ENCODE results near the gene POC1A. TPM values are rescaled to one million over a fixed set of nuclear protein-coding genes. Genes with fewer than 3 reads are reported as not detected.

Gene POC1A
- total and polyA plus RNA-seq, 7 donors, result 0.66 to 15.8 (median 1.7) TPM

DNA sequence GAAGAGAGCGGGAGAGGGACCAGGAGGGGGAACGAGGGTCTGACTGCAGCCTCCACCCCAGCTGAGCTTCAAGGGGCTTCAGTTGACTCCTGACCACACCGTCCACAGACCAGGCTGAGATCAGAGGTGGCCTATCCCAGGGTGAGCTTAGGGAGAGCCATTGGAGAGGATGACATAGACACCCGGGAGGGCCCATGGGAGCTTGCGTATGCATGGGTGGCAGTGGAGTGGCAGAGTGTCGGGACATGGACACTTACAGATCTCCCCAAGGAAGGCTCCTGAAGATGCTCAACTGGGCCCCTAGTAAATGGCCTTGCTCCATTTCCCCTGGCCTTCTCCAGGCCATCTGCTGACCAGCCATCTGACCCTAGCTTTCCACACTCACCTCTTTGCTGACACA lies 31.1 kb upstream of the POC1A start:
- no peaks in the 10 kb centered on the region for H3K36me3 ChIP-seq
- no peak overlapping the region for H3K4me3 ChIP-seq
- peaks cover 0 to 5% (median 5%) of the 10 kb centered on the region in 4 donors for H3K4me1 ChIP-seq
- no peaks in the 10 kb centered on the region for H3K27me3 ChIP-seq
- no peak for DNase-seq
- H3K9me3 ChIP-seq, result no peaks in the 10 kb centered on the region
- TF ChIP-seq POLR2A (IDR thresholded peaks at IDR 0.05), result no peak
- no peak overlapping the region for H3K27ac ChIP-seq
- WGBS, 2 donors, result 95 to 97% methylated on average over 6 of the region's 6 CpGs
- intact Hi-C loops (cut with DNase I), result no loop called here

DNA sequence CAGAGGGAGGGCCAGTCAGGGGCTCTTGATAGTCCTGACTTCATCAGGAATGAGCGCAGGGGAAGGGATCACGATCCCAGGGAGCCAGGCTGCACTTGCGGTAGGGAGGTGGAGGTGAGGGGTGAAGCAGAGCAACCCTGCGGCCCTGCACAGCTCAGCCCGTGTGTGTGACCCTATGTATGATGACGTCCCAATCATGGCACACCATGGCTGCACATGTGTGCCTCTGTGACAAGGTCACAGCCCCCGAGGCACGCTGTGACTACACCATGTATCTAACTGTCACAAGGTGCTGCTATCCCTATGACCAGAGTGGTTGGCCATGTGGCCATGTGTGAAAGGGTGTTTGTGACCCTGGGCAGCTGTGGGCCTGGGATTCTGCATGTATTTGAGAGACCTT lies 30.5 kb upstream of the POC1A start:
- H3K9me3 ChIP-seq, result no peaks in the 10 kb centered on the region
- no peak for TF ChIP-seq POLR2AphosphoS5 (IDR thresholded peaks at IDR 0.05)
- no peak for TF ChIP-seq POLR2A (IDR thresholded peaks at IDR 0.05)
- TF ChIP-seq EP300 (IDR thresholded peaks at IDR 0.05), result no peak
- TF ChIP-seq, protein P1, sequence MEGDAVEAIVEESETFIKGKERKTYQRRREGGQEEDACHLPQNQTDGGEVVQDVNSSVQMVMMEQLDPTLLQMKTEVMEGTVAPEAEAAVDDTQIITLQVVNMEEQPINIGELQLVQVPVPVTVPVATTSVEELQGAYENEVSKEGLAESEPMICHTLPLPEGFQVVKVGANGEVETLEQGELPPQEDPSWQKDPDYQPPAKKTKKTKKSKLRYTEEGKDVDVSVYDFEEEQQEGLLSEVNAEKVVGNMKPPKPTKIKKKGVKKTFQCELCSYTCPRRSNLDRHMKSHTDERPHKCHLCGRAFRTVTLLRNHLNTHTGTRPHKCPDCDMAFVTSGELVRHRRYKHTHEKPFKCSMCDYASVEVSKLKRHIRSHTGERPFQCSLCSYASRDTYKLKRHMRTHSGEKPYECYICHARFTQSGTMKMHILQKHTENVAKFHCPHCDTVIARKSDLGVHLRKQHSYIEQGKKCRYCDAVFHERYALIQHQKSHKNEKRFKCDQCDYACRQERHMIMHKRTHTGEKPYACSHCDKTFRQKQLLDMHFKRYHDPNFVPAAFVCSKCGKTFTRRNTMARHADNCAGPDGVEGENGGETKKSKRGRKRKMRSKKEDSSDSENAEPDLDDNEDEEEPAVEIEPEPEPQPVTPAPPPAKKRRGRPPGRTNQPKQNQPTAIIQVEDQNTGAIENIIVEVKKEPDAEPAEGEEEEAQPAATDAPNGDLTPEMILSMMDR (IDR thresholded peaks at IDR 0.05), result no peak
- H3K4me1 ChIP-seq, result no peaks in the 10 kb centered on the region
- intact Hi-C loops (cut with DNase I), result no loop called here
- H3K36me3 ChIP-seq, result no peaks in the 10 kb centered on the region
- no peaks in the 10 kb centered on the region for H3K27me3 ChIP-seq
- no peak overlapping the region for H3K4me3 ChIP-seq
- no peak for DNase-seq
- no peak overlapping the region for H3K27ac ChIP-seq
- 93 to 94% methylated on average over 8 of the region's 8 CpGs for WGBS, 2 donors

DNA sequence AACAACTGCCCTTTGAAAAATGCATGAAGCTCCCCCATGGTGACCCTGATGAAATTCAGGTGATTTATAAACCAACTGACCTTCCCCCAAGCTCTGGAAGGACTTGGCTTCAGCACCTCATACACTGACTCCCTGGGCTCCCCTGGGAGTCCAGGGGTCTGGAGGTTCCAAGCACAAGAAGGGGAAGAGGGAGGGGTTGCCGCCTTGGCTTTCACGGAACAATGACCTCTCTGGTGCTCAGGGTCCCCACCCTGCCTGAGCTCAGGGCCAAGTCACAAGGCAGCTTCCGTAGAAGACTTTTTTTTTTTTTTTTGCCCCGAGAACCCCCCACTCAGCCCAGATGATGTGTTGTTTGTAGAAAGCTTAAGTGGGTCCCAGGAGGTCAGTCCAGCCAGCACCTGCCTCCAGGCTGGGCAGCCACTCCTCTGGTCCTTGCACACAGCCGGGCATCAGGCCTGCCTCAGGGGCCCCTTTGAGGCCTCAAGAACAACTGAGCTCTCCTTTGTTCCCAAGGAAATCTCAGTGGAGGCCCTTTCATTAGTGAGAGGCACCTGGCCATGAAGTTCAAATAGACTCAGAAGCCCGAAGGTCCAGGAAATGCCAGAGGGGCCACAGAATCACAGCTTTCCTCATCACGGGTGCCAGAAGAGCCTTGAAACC lies 29.7 kb upstream of the POC1A start:
- peak; percentile 51 for DNase-seq
- Histone ChIP-seq H3K27me3 (no peaks in the 10 kb centered on the region), H3K27ac (no peak overlapping the region), H3K36me3 (no peaks in the 10 kb centered on the region), H3K4me3 (no peak overlapping the region), H3K4me1 (no peaks in the 10 kb centered on the region), H3K9me3 (no peaks in the 10 kb centered on the region)
- TF ChIP-seq, protein P1 (IDR thresholded peaks at IDR 0.05), result no peak
- TF ChIP-seq POLR2AphosphoS5 (IDR thresholded peaks at IDR 0.05), result no peak
- TF ChIP-seq EP300 (IDR thresholded peaks at IDR 0.05), result no peak
- TF ChIP-seq POLR2A (IDR thresholded peaks at IDR 0.05), result no peak
- 86 to 91% methylated on average over 7 of the region's 7 CpGs for WGBS, 2 donors
- intact Hi-C loops (cut with DNase I), result no loop called here

DNA sequence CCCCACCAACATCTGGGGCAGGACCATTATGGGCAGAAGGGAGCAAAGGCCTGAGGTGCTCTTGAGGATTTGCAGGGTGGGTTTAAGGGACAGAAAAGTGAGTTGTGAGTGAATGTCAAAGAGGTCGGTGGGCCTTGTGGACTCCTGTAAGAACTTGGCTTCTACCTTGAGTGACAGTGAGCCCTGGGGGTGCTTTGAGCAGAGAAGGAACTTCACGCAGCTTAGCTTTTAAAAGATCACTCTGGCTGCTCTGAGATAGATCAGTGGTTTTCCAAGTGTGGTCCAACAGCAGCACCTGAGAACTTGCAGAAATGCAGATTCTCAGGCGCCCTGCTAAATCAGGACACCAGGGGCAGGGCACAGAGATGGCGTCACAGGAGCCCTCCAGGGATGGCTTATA lies 28.5 kb upstream of the POC1A start:
- Histone ChIP-seq H3K4me1 (no peaks in the 10 kb centered on the region), H3K27ac (no peak overlapping the region), H3K4me3 (no peak overlapping the region), H3K36me3 (no peaks in the 10 kb centered on the region), H3K9me3 (no peaks in the 10 kb centered on the region), H3K27me3 (no peaks in the 10 kb centered on the region)
- no peak for TF ChIP-seq POLR2A (IDR thresholded peaks at IDR 0.05)
- TF ChIP-seq, protein P1 (IDR thresholded peaks at IDR 0.05), result no peak
- DNase-seq, result no peak
- intact Hi-C loops (cut with DNase I), result no loop called here
- 88 to 93% methylated on average over 4 of the region's 4 CpGs for WGBS, 2 donors

DNA sequence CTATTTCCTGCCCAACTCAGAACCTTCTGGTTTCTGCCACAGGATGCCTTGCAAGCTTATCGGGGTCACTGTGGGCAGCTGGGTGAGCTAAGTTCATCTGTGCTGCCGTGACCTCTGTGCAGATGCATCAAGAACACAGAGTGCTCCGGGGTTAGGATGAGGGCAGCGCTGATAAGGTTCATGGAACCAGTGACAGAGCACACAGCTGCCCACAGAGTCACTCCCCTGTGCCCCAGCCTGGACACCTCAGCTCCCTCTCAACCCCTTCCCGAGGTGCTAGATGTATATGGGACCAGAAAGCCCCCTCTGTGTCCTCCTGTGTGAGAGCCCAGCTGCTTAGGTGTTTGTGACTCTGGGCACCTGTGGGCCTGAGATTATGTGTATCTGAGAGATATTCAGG lies 28.0 kb upstream of the POC1A start:
- no peak for TF ChIP-seq EP300 (IDR thresholded peaks at IDR 0.05)
- TF ChIP-seq POLR2A (IDR thresholded peaks at IDR 0.05), result no peak
- TF ChIP-seq, protein P1 (IDR thresholded peaks at IDR 0.05), result no peak
- no peak for TF ChIP-seq POLR2AphosphoS5 (IDR thresholded peaks at IDR 0.05)
- no peaks in the 10 kb centered on the region for H3K9me3 ChIP-seq
- WGBS, 2 donors, result 83 to 89% methylated on average over 5 of the region's 5 CpGs
- intact Hi-C loops (cut with DNase I), result no loop called here
- no peaks in the 10 kb centered on the region for H3K27me3 ChIP-seq
- H3K4me3 ChIP-seq, result no peak overlapping the region
- no peaks in the 10 kb centered on the region for H3K4me1 ChIP-seq
- H3K36me3 ChIP-seq, result no peaks in the 10 kb centered on the region
- no peak overlapping the region for H3K27ac ChIP-seq
- no peak for DNase-seq
